Stimulated activated naive CD8-positive, alpha-beta T cell treated with anti-CD3 and anti-CD28 coated beads, Interleukin-15, amount 100 ng/mL, for 72 hours (primary cell): ENCODE measurements around the gene WASL.
A peak's percentile ranks its signal among the peaks of the same experiment; 100 is the strongest.

Experiments used
- ATAC-seq: fragments of 150-1000 bp; cut with Tn5 transposase; 2 replicates; pipeline ENCODE4 v1.10.0; 2021; ENCODE audit warnings: mild to moderate bottlenecking, moderate library complexity
- DNase-seq, 2 donors: peaks; one replicate each; pipeline ENCODE4 v3.0.0; 2021 to 2022
- H3K27ac Mint-ChIP-seq, 2 donors: one replicate each; pipeline ENCODE4 v1.8.0; 2022; ENCODE audit warnings: mild to moderate bottlenecking in 2 of 2, mixed read lengths in 2 of 2, moderate library complexity in 2 of 2
- H3K27me3 Mint-ChIP-seq: one replicate; pipeline ENCODE4 v1.8.0; 2022; ENCODE audit warnings: mixed read lengths
- H3K4me1 Mint-ChIP-seq: one replicate; pipeline ENCODE4 v1.8.0; 2022; ENCODE audit warnings: mild to moderate bottlenecking, mixed read lengths
- H3K4me3 Mint-ChIP-seq, 2 donors: one replicate each; pipeline ENCODE4 v1.8.0; 2022; ENCODE audit warnings: mild to moderate bottlenecking in 2 of 2, mixed read lengths in 2 of 2, moderate library complexity in 1 of 2
- H3K9me3 Mint-ChIP-seq, 2 donors: one replicate each; pipeline ENCODE4 v1.8.0; 2022; ENCODE audit warnings: mixed read lengths in 2 of 2

The WASL gene

GRCh38 chr7:123673752-123674398, 74.9 kb downstream of the WASL start:
- DNase-seq: no peak
- Mint-ChIP-seq H3K27me3 (no peaks in the 10 kb centered on the region), H3K9me3 (no peaks in the 10 kb centered on the region), H3K4me1 (no peaks in the 10 kb centered on the region), H3K27ac (no peak overlapping the region), H3K4me3 (no peak overlapping the region)
- no peak for ATAC-seq

GRCh38 chr7:123673137-123673732, 75.6 kb downstream of the WASL start:
- no peak for DNase-seq
- no peaks in the 10 kb centered on the region for H3K27me3 Mint-ChIP-seq
- no peaks in the 10 kb centered on the region for H3K9me3 Mint-ChIP-seq
- H3K4me3 Mint-ChIP-seq: no peak overlapping the region
- no peak for ATAC-seq
- H3K4me1 Mint-ChIP-seq: no peaks in the 10 kb centered on the region
- peak overlapping the region in 1 of 2 donors; percentile 41 for H3K27ac Mint-ChIP-seq

GRCh38 chr7:123669485-123669884, 79.3 kb downstream of the WASL start:
- ATAC-seq (no peak), DNase-seq (no peak)
- Mint-ChIP-seq H3K4me1 (no peaks in the 10 kb centered on the region), H3K4me3 (no peak overlapping the region), H3K27me3 (peaks cover 10% of the 10 kb centered on the region), H3K9me3 (no peaks in the 10 kb centered on the region), H3K27ac (no peak overlapping the region)

GRCh38 chr7:123666492-123666891, 82.3 kb downstream of the WASL start:
- Mint-ChIP-seq H3K4me1 (no peaks in the 10 kb centered on the region), H3K9me3 (no peaks in the 10 kb centered on the region), H3K27ac (no peak overlapping the region), H3K27me3 (peaks cover 27% of the 10 kb centered on the region), H3K4me3 (no peak overlapping the region)
- ATAC-seq: no peak
- DNase-seq: no peak

GRCh38 chr7:123665896-123666295, 82.9 kb downstream of the WASL start:
- no peaks in the 10 kb centered on the region for H3K9me3 Mint-ChIP-seq
- DNase-seq: no peak
- peaks cover 33% of the 10 kb centered on the region for H3K27me3 Mint-ChIP-seq
- H3K4me3 Mint-ChIP-seq: no peak overlapping the region
- ATAC-seq: no peak
- no peak overlapping the region for H3K27ac Mint-ChIP-seq
- no peaks in the 10 kb centered on the region for H3K4me1 Mint-ChIP-seq

GRCh38 chr7:123665157-123665556, 83.6 kb downstream of the WASL start:
- Mint-ChIP-seq H3K4me1 (no peaks in the 10 kb centered on the region), H3K4me3 (no peak overlapping the region), H3K9me3 (no peaks in the 10 kb centered on the region), H3K27ac (no peak overlapping the region), H3K27me3 (peaks cover 39% of the 10 kb centered on the region)
- DNase-seq (no peak), ATAC-seq (no peak)

GRCh38 chr7:123663200-123663599, 85.6 kb downstream of the WASL start:
- H3K27me3 Mint-ChIP-seq: peaks cover 56% of the 10 kb centered on the region
- no peak overlapping the region for H3K27ac Mint-ChIP-seq
- H3K4me3 Mint-ChIP-seq: no peak overlapping the region
- ATAC-seq (no peak), DNase-seq (no peak)
- no peaks in the 10 kb centered on the region for H3K4me1 Mint-ChIP-seq
- H3K9me3 Mint-ChIP-seq: no peaks in the 10 kb centered on the region

GRCh38 chr7:123662755-123663154, 86.0 kb downstream of the WASL start:
- ATAC-seq: no peak
- no peak overlapping the region for H3K27ac Mint-ChIP-seq
- peaks cover 58% of the 10 kb centered on the region for H3K27me3 Mint-ChIP-seq
- no peak for DNase-seq
- no peaks in the 10 kb centered on the region for H3K9me3 Mint-ChIP-seq
- H3K4me3 Mint-ChIP-seq: no peak overlapping the region
- H3K4me1 Mint-ChIP-seq: no peaks in the 10 kb centered on the region

GRCh38 chr7:123662293-123662692, 86.5 kb downstream of the WASL start:
- no peaks in the 10 kb centered on the region for H3K4me1 Mint-ChIP-seq
- no peak for DNase-seq
- no peak for ATAC-seq
- no peak overlapping the region for H3K27ac Mint-ChIP-seq
- H3K27me3 Mint-ChIP-seq: peaks cover 58% of the 10 kb centered on the region
- H3K9me3 Mint-ChIP-seq: no peaks in the 10 kb centered on the region
- no peak overlapping the region for H3K4me3 Mint-ChIP-seq

- Mint-ChIP-seq H3K4me3 (no peak overlapping the region), H3K27ac (peak overlapping the region; percentile 1 to 65), H3K27me3 (peaks cover 58% of the 10 kb centered on the region), H3K4me1 (no peaks in the 10 kb centered on the region), H3K9me3 (no peaks in the 10 kb centered on the region)
- no peak for DNase-seq
- no peak for ATAC-seq
These were observed 87.0 kb downstream of the WASL start for GRCh38 chr7:123661765-123662164.

GRCh38 chr7:123660514-123661354, 88.1 kb downstream of the WASL start:
- no peak for ATAC-seq
- Mint-ChIP-seq H3K27me3 (peaks cover 60% of the 10 kb centered on the region), H3K9me3 (no peaks in the 10 kb centered on the region)

GRCh38 chr7:123658023-123658422, 90.8 kb downstream of the WASL start:
- H3K4me1 Mint-ChIP-seq: no peaks in the 10 kb centered on the region
- H3K9me3 Mint-ChIP-seq: no peaks in the 10 kb centered on the region
- H3K27ac Mint-ChIP-seq: no peak overlapping the region
- H3K4me3 Mint-ChIP-seq: no peak overlapping the region
- H3K27me3 Mint-ChIP-seq: peaks cover 54% of the 10 kb centered on the region
- no peak for DNase-seq
- no peak for ATAC-seq

More at GRCh38 chr7:123660514-123661354, 88.1 kb downstream of the WASL start:
- Mint-ChIP-seq H3K27ac (peak overlapping the region in 1 of 2 donors; percentile 1), H3K4me3 (no peak overlapping the region), H3K4me1 (no peaks in the 10 kb centered on the region)
- DNase-seq: no peak

GRCh38 chr7:123657304-123657685, 91.5 kb downstream of the WASL start:
- no peak overlapping the region for H3K4me3 Mint-ChIP-seq
- H3K9me3 Mint-ChIP-seq: no peaks in the 10 kb centered on the region
- DNase-seq: no peak
- no peak overlapping the region for H3K27ac Mint-ChIP-seq
- no peaks in the 10 kb centered on the region for H3K4me1 Mint-ChIP-seq
- H3K27me3 Mint-ChIP-seq: peaks cover 47% of the 10 kb centered on the region
- ATAC-seq: no peak

GRCh38 chr7:123656544-123657303, 92.1 kb downstream of the WASL start:
- H3K4me1 Mint-ChIP-seq: no peaks in the 10 kb centered on the region
- no peak overlapping the region for H3K4me3 Mint-ChIP-seq
- H3K9me3 Mint-ChIP-seq: no peaks in the 10 kb centered on the region
- no peak for DNase-seq
- ATAC-seq: no peak
- H3K27me3 Mint-ChIP-seq: peaks cover 41% of the 10 kb centered on the region
- no peak overlapping the region for H3K27ac Mint-ChIP-seq

GRCh38 chr7:123655614-123656013, 93.2 kb downstream of the WASL start, which contains the start of gene LMOD2:
TSS of gene LMOD2 (plus strand) at chr7:123655866. CDS start at chr7:123655964, 98 bp downstream.
- no peaks in the 10 kb centered on the region for H3K4me1 Mint-ChIP-seq
- no peak within 1 kb of the TSS for H3K4me3 Mint-ChIP-seq
- ATAC-seq (no peak), DNase-seq (no peak)
- H3K27me3 Mint-ChIP-seq: peaks cover 32% of the 10 kb centered on the region
- no peaks in the 10 kb centered on the region for H3K9me3 Mint-ChIP-seq
- no peak within 1 kb of the TSS for H3K27ac Mint-ChIP-seq
